GM18861 (cell line): ENCODE results near the gene NUDT14.

Source experiments
- ATAC-seq: cut with Tn5 transposase; IDR thresholded peaks from one replicate; pipeline ENCODE4 v1.9.1; 2021; ENCODE audit not compliant: unreplicated experiment

The NUDT14 gene

DNA sequence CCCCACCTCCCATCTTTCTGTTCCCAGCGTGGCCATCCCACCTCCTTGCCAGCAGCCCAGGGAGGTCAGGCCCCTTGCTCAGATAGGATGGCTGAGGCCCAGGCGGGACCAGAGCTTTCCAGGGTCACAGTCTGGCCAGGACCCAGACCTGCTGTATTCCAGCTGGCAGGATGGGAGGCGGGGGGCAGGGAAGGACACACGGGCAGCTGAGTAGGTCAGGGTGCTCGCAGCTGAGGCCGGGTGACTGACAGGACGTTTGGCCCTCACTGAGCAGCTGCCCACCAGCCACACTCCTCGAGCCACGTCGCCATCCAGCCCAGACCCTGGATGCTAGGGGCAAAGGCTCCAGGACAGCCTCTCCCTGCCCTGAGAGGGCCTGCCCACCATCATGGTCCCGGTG lies 4.0 kb downstream of the NUDT14 start:
- no peak for ATAC-seq

DNA sequence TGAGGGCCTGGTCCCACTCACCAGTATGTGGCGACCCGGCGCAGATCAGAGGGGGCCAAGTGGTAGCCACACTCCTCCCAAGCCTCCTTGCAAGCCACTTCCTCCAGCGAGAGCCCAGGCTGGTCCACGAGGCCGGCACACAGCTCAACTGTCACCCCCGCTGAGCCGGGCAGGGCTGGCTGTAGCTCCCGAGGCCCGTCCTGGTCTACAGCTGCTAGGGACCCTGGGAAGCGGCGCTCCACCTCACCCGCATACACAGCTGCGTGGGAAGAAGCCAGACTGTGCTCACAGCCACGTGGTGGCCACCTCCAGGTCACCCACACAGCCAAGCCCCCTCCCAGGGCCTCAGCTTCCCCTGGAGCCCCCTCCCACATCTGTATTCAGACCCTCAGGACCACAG lies 4.6 kb downstream of the NUDT14 start:
- no peak for ATAC-seq

DNA sequence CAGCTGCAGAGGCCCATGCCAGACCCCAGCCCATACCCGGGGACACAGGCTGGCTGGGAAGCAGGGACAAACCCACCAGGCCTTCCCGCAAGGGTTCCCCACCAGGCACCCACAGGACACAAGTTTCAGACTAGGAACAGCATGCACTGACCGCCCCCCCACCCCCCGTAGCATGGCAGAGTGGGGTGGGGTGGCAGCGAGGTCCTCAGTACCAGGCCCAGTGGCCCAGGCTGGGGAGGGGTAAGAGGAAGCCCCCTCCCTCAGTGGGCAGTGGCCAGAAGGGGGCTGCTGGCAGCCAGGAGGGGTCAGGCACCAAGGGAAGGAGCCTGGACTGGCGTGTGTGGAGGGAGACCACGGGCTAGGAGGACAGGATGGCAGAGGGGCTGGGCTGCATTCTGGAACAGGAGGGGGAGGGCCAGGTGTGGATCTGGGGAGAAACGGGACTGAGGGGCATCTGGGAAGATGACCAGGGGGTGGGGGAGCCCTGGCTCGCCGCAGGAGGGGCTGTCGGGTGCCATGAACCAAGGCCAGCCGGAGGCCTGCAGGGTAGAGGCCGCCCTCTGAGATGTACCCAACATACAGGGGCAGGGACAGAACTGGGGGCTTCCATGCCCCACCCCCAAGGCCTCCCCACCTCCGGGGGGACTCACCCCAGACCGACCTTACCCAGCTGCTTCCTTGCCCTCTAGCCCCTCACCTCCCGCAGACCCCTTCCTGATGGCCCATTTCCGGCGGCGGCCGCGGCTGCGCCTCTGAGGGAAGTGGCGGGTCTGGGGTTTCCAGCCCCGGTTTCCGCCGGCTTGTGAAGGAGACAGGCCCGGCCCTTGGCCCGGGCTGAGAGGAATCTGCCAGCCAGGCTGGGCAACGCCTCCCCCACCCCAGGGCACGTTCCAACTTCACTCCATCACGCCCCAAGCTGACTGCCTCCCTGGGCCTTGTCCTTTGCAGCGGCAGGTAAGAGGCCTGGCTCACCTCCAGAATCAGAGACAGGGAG lies 6.9 kb downstream of the NUDT14 start:
- ATAC-seq = no peak

DNA sequence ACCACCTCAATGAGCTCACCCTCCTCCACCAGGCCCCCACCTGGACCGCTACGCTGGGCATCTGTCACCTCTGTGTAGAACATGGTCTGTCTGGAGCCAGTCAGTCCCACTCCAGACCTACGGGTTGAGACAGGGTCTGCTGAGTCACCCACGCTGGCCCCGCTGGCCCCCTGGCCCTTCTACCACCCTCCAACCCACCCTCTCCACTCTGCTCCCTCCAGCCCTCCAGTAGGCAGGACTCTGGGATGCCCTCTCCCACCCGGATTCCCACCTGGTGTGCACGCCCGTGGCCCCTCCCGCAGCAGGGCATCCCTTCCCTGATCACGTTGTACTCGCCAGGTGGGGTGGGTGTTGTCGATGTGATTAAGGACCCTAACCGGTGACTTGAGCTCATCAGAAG lies 8.0 kb downstream of the NUDT14 start:
- no peak for ATAC-seq

DNA sequence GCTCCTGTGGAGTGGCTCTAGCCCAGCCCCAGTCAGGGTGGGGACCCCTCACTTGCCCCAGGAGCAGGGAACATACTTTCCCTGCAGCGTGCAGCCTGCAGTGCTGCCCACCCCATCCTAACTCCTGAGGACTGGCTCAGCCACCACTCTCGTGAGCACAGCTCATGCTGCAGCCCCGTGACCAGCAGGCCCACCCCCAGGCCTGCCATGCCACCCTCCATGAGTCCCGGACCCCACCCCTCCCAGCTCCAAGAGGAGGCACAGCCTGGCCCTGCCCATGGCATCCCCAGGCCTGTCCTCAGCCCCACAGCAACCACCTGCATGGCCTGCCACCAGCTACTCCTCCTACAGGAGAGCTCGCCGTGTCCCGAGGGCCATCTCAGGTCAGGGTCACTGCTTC lies 8.6 kb downstream of the NUDT14 start:
- ATAC-seq = no peak

DNA sequence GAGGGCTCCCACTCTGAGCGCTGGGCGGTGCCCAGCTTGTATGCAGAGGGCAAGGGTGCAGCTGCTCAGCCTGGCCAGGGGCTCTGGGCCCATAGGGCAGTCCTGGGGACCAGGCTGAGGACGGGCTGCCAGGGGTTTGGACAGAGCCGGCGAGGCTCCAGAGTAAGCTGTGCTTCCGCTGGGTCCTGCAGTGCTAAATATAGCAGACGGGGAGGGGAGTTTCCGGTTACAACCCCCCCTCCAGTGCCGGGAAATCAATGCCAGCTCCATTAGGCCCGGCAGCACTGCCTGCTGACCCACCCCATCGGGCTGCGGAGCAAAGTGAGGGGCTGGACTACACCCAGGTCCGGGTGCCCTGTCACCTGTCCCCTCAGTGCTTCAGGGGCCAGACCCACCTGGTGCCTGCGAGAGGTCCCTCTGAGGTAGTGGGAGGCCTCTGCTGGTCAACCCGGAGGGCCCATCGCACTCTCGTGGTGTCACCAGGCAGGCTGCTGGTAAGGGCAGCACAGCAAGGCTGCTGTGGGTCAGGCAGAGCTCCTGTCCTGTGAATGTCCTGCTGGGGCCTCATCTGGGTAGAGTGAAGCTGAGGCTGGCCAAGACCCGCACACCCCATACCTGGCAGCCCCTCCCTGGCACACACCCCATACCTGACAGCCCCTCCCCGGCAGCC lies 10.0 kb downstream of the NUDT14 start:
- ATAC-seq = no peak

DNA sequence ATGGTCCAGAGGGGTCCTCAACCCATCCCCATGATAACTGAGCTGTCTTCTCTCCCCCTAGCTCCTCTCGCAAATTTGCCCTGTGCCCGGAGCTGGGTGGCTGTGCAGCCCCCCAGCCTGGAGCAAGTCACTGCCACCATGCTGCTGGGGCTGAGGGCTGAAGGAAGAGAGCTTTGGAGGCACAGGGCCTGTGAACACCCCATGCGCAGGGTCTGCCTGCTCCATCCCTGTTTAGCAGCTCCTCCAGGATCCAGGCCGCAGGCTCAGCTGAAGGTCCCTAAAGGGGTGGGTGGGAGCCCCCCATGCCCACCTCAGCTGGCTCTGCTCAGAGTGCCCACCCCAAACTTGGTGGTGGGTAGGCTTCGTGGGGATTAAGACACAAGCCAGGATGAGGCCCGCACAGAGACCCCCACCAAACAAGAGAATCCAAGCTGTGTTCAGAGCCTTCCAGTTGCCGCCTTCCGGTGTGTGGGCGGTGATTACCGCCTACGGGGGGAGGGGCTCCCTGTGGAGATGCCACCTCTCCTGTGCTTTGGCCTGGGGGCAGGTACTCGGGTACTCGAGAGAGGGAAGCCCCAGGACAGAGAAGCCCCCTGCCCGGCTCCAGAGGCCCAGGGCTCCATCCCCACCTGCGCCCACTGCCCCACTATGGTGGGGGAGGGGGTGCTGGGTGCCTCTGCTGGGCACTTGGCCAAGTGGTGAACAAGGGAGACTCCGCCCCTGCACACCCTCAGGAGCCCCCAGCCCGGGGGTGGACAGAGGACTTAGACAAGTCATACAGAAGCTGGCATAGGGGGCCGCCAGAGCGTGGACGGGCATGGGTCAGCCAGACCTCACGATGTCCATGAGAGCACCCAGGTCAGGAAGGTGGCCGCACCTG lies 11.1 kb downstream of the NUDT14 start:
- no peak for ATAC-seq

DNA sequence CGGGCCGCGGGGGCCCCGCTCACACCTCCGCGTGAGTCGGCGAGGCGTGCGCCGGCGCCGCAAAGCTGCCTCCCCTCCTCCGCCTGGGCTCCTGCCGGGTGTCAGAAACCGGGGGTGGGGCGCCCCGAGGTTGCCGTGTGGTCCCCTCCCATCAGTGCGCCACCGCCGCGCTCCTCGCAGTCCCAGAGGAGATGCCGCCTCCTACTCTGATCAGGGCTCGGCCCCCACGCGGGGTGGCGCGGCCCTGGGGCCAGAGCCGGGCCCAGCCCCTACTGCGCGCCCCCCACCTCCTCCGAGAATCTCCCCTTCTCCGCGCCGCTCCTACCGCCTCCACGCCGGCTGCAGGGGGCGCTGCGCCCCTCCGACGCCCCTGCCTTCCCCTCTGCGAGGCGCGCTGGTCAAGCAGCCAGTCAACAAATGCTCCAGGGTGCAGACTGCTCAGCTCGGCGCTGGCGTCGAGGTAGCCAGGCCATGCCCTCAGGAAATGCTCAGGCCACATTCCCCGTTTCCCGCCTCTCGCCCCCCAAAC lies 12.1 kb downstream of the NUDT14 start:
- no peak for ATAC-seq

DNA sequence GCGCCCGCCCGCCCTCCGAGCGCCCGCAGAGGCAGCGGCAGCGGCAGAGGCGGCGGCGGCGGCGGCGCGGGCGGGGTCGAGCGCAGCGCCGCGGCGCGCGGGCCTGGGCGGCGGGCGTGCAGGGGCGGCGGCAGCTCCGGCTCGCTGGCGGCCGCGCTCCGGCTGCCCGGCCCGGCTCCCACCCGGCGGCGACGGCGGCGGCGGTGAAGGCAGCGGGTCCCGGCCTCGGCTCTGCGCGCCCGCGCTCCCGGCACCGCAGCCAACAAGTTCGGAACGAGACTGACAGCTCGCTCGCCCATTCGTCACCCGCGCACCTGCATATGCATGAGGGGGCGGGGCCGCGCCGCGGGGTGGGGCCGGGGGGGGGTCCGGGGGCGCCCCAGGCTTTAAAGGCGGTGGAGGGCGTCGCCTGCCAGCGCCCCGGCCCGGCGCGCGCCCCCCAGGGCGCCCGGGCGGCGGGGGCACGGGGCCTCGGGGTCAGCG lies 12.6 kb downstream of the NUDT14 start, which contains the start of gene JAG2:
JAG2 (minus strand) TSS at position 281 of the 483 bp plus-strand sequence. CDS start 356 bp downstream, outside the sequence.
- ATAC-seq = no peak

DNA sequence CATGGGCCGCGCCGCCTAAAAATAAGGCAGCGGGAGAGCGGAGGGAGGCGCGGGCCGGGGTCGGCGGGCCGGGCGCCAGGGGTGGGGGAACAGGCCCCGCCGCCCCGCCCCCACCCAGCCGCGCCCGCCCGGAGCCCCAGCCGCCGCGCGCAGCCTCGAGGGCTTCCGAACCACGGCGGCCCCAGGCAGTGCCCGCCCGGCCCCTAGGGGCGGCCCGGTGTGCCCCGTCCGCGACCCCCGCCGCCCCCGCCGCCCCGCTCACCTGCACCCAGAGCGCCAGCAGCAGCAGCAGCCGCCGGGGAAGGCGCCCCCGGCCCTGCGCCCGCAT lies 13.1 kb downstream of the NUDT14 start:
- no peak for ATAC-seq

DNA sequence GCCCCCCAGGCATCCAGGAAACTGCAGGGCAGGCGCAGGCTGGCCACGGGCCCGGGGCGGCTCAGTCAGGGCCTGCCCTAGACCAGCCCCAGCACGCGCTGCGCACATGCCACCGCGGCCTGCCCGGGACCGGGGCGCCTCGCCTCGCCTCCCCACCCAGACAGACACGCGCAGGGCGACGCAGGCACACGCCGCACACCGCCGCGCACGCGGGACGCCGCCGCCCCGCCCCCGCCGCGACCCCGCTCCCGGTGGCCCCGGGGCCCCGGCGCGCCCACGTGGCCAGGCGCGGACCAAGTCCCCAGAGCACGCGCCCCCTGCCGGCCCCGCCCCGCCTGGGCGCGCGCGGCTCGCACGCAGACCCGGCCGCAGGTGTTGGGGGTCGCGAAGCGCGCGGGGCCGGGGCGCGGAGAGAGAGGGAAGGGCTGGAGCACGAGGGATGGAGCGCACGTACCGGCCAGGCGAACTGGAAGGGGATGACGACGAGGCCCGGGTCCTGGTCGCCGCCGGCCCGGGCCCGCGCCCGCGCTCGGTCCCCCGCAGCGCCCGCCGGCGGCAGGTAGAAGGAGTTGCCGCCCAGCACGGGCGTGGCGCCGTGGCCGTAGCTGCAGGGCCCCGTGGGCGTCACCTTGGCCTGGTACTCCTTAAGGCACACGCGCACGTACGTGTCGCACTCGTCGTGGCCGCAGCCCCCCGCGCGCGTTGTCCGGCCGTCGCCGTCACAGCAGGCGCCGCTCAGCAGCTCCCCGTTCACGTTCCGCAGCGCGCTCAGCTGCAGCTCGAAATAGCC lies 13.6 kb downstream of the NUDT14 start:
- no peak for ATAC-seq

DNA sequence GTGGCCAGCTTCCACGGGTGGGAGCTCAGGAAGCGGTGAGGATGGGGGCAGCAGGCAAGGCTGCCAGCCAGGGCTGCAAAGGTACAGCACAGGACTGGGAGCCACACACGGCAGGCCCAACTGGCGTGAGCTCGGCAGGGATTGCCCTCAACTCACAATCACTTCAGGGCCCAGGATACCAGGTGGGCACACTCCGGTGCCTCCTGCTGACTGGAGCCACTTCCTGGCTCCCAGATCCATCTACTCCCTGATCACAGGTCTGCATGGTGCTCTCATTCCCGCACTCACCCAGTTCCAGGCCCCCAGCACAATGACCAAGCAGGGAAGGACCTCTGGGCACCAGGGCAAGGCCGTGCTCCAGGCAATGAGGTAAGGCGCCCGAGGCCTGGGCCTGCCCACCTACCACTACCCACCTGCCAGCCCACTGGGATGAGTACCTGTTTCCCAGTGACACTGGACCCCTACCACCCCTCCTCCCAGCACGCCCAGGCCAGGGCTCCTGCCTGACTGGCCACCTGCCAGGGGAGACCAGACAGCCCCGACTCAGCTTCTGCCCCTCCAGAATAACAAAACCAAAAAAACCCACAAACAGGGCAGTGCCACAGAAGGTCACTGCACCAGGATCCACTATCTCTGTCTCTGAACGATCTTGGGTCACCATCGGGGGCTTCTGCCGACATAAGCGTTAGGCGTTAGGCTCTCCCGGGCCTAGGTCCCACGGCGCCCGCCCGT lies 14.4 kb downstream of the NUDT14 start:
- no peak for ATAC-seq

DNA sequence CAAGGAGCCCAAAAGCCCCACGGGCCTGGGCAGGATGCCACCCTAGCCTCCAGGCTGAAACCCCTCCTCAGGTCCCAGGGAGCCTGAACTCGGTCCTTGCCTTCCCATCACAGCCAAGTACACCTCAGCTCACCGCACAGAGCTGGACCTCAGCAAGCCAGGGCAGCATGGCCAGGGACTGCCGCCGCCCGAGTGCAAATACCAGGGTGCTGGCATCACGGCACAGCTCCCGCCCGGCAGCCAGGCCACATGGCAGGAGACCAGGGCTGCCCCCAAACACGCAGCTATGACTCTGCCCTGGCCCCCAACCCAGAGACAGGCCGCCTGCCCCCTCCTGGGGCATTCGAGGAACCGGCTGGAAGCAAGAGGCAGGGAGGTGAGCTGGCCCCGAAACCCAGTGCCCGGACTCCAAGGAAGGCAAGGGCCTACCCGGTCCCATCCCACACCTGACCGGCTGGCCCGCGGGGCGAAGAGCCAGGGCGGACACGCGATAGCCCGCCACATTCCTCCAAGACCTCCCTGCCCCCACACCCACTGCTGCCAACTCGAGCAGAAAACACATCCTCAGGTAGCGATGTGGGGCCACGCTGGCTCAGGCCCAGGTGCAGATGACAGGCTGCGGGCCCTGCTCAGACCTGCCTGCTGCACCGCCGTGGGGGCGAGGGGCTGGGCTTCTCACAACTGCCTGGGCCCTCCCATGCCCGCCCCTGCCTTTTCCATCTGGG lies 15.2 kb downstream of the NUDT14 start:
- no peak for ATAC-seq

DNA sequence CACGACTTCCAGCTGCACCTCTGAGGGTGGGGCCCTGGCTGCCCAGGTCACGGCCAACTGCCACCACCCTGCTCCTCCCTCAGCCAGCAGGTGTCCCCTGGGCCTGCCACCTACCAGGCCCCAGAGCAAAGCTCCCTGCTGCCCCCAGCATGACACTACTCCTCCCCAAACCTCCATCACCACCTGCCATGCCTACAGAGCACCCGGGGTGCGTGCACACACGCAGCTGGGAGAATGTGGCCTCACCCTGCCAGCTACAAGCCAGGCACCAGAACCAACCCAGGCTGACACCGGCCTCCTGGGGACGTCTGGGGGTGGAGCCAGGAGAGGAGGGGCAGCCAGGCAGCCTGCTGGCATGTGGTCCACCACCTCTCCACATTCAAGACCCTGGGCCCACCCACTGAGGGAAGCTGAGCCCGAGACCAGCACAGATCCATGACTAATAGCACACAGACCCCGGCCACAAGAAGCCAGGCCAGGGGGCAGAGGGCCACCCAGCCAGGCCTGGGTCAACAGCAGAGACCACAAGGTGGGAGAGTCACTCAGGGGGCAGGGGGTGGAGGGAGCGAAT lies 15.9 kb downstream of the NUDT14 start:
- no peak for ATAC-seq

DNA sequence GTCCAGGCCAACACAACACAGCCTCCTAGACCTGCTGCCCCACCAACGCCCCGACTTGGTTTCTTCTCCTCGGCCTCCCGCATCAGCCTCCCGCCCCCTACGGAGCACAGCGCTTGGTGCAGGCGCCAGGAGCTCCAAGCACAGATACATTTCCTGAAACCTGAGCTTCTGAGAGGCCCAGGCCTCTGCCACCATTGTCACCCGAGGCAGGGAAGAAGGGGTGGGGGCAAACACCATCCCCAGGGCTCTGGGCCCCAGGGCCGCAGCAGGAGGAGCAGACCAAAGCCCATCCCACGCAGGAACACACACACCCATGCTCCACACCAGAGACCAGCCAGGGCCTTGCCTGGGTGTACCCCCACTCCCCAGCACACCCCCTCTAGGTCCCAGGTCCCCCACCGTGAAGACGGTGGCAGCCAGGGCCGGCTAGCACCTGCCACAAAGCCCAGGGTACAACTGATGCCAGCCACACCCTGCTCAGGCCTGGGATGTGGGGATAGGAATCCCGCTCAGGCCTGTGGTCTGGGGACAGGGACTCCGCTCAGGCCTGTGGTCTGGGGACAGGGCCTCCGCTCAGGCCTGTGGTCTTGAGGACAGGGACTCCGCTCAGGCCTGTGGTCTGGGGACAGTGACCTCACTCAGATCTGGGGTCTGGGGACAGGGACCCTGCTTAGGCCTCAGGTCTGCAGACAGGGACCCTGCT lies 17.9 kb downstream of the NUDT14 start:
- ATAC-seq = no peak

DNA sequence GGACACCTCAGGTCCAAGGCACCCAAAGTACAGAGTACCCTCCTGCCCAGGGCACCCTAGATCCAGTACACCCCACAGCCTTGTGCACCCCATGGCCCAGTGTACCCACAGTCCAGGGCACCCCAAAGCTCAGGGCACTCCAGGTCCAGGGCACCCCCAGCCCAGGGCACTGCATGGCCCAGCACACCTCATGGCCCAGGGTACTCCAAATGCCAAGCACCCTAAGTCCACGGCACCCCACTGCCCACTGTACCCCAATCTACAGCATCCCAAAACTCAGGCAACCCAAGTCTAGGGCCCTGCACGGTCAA lies 18.5 kb downstream of the NUDT14 start:
- ATAC-seq = no peak

DNA sequence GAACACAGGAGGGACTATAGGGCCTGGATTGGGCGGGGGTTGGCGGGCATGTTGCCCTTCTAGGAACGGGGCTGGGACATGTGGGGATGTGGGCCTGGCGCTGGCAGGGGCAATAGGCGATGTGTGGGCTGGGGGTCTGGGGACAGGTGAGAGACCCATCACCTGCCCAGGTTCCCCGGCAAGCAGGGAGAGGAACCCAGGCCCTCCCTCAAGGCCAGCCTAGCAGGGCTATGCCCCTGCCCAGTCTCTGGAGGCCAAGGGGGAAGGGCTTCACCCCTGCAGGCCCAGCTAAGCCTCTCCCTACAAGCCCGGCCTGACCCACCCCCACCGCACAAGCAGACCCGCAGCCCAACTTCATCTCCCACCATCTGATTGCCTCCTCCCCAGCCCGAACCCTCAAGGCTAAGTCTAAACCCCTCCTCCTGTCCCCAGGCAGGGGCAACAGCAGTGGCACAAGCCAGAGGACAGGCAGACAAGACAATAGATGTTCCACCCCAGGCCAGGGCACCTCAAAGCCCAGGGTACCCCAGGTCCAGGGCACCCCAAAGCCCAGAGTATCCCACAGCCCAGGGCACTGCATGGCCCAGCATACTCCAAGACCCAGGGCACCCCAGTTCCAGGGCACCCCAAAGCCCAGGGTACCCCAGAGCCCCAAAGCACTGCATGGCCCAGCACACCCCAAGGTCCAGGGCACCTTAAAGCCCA lies 19.0 kb downstream of the NUDT14 start:
- no peak for ATAC-seq
